Bone marrow (tissue), 2 donors: ENCODE data around the gene COL4A2.

Experiments
- DNase-seq, 2 donors: peaks; one replicate each; lab custom pipeline; 2025; lab: John Stamatoyannopoulos, UW

The COL4A2 gene

DNA sequence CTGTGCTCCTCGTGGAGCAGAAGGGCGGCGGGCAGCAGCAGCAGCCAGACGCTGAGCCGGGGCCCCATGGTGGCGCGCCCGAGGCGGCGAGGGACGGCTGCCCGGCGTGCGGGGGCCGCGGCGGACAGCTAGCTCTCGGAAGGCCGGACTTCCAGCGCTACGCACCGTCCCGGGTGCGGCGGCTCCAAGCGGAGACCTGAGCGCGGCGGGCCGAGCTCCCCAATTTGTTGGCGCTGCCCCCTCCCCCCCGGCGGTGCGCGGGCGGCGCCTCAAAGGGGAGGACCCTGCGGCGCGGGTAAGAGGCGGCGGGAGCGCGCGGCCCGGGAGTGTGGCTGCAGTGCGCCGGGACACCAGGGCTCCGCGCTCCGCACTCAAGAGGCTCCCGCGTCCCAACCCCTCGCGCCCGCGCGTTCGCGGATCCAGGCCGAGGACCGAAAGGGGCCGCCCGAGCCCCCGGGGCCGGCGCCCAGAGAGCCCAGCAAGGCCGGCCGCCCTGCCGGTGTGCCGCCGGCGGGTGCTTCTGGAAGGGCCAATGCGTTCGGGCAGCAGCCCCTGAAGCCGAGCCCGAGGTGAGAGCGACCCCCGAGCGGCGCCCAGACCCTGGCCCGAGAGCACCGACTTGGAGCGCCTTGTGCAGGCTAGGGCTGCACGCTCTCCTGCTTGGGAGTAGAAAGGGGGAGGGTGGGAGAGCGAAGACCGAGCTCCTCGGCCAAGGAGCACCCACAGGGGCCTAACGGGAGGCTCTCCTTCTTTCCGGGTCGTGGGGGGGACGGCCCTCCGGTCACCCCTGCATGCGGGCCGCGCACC, at the start of gene COL4A2, which contains the start of gene COL4A1:
TSS of gene COL4A2 (plus strand) at position 325 of the 807 bp plus-strand sequence. CDS start 620 bp downstream, outside the sequence.
TSS of gene COL4A1 (minus strand) at position 198 of the 807 bp plus-strand sequence. CDS start at position 68, 130 bp downstream.
- no peak for DNase-seq

DNA sequence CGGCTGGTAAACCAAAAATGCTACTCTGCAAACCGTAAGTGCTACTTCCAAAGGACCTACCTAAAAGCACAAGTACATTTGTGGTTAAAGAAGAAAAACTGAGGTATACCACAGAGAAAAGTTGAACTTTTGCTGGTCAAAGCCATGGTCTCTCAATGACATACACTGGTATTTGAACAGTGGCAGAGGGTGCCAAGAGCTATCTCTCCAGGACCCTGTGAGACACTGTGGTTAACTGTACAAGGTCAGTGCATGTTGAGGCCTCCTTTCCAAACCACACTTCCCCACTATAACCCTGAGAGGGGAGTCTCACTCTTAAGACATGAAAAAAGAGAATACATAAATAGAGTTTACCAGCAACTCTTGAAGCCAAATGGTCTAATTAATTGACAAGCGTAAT, 49.7 kb upstream of the COL4A2 start:
- DNase-seq = no peak

DNA sequence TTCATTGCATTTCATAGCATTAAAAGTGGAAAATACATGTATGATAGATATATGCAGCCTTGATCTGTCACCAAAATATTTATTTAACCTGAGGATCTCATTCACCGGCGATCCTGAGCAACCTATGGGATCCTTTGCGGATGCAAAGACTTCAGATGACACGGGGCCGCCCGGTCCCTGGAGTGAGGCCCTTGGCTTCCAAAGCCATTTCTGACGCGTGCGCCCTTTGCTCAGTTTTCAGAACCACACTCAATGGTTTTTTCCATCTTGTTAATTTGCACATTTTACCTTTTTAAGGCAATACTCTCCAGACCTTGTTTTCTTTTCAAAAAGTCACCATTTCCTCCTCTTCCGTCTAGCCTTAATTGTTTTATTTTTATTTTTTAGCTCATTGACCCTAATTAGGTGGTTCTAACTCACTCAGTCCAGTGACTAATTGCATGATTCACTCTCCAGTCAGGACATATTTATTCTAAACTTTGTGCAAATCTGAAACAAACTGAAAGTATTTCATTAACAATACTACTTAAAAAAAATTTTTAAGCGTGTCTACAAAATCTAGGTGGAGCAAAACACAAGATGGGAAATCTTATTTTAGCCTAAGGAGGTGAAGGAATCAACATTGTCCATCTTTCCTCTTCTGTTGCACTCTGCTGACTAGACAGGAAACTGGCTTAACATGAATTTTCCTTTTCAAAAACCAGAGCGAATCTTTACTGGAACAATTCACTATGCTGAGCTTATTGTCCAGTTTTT, 48.0 kb upstream of the COL4A2 start:
- no peak for DNase-seq

DNA sequence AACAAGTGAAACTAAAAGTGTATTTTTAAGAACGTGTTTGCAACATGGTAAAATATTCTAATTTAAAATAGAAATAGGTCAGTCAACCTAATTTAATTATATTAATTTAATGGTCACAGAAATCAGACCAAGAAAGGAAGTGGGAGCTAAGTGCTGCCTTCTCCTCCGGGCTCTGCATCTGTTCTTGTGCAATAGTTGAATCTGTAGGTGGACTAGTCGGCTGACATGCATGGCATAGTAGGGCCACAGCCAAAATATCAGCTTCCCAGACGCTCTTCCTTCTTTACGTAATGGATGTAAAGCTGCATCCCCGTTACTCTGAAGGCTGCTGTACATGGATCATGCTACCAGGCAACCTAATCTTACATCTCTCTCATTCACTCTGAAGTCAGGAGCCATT, 47.4 kb upstream of the COL4A2 start:
- no peak for DNase-seq

DNA sequence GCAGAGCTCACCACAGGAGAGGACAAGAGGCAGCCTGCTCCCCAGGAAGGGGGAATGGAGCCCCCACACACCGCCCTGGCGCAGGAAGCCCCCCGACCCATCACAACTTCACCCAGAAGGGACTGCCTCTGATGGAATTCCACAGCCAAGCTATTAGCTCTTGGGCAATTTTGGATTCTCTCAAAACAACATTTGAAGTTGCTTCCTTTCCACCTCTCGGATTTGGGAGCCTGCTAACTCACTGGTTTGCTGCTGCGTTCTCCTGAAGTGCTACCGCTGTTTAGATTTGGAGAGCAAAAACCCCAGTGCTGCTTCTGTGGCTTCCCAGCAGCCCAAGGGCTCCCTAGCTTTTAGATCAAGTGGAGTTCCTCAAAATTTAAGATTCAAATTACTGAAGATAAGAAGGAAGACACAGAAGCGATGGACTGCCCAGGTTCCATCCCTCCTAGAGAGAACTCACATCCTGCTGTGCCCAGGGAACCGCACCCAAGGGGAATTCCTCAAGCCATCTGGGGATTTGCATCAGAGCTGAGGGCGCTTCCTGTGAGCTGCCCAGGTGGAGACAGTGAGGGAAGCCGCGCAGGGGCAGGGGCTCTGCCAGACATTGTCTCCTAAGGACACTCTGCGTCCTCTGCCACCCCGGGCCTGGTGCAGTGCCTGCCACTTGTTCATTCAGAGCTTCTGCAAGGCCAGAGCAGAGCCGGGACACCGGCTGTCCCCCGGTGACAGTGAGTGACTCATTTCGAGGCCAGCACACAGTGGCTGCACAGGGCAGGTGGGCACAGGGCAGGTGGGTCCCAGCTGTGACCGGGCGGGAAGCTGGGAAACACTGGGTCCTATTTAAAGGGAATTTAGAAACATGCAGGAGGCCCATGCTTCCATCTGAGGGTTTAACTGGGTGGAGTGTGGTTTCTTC, 45.7 kb upstream of the COL4A2 start:
- DNase-seq = no peak

DNA sequence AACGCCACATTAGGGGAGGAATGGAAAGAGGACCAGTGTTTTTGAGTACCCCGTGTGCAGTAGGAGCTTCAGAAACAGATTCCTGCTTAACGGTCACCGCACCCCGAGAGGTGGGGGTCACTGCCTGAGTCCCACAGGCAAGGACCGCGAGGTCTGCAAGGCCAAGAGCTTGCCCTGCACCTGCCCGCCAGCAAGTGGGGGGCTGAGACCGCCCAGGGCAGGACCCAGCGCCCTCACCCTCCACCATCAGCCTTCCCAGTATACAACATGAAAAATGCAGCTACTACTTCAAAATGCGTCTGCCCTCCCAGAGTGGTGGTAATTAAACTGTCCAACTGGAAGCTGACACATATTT, 45.0 kb upstream of the COL4A2 start:
- no peak for DNase-seq

DNA sequence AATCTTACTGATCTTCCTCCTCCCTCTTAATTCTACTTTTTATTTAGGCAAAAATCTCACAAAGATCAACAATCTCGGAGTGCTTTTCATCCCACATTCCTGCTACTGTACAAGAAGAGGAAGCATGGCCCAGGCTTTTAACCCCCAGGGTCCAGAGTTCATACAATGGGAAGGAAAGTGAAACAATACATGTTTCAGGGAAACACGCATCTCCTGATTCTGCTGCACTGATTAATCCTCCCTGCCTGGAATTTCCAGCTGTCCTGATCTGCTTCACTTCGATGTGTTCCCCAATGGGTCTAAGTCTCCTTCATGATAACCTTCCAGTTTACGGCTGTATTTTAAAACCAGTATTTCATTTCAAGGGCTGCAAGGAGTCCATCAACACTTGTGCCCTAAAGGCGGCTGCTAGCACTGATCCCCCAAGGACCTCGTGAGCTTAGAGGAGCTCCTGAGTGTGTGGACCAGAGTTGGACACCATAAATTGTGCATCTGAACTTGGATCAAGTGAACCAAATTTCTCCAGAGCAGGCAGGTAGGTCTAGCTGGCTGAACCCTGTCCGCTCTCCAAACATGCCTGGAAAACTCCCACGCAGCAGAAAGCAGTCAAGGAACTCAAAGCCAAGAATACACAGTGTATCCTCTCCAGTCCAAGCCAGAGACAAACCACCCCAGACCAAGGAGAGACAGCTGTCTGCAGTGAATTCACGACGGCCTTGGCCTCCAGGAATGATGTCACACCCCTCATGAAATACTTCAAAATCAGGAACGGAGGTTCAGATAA, 44.4 kb upstream of the COL4A2 start:
- no peak for DNase-seq

DNA sequence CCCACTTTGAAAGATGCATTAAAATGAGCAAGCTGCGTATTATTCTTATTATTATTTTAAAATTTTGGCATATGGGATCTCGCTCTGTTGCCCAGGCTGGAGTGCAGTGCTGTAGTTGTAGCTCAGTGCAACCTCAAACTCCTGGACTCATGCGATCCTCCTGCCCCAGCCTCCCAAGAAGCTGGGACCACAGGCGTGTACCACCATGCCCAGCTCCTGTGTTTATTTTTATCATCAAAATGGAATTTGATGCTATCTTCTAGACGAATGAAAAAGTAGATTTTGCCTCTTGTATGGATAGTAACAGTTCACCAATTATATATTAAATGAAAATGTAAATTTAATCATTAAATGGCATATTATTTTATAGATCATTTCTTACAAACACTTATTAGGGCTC, 43.7 kb upstream of the COL4A2 start:
- DNase-seq = no peak

DNA sequence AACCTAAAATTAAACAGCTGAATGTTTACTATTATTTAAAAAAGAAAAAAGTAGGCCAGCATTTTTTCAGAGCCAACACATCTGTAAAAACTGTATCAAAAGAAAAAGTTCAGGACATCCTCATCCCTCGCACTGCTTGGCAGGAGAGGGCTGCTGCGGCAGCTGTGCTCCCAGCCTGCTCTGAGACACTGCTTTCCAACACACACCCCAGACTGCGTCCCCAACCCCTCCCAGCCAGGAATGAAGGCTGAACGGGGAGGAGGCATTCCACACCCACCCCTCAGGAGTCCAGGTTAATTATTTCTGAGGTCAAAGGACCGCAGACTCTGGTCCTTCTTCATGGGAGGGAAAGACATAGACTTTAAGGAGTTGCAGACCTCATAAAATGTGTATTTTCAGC, 43.2 kb upstream of the COL4A2 start:
- no peak for DNase-seq

DNA sequence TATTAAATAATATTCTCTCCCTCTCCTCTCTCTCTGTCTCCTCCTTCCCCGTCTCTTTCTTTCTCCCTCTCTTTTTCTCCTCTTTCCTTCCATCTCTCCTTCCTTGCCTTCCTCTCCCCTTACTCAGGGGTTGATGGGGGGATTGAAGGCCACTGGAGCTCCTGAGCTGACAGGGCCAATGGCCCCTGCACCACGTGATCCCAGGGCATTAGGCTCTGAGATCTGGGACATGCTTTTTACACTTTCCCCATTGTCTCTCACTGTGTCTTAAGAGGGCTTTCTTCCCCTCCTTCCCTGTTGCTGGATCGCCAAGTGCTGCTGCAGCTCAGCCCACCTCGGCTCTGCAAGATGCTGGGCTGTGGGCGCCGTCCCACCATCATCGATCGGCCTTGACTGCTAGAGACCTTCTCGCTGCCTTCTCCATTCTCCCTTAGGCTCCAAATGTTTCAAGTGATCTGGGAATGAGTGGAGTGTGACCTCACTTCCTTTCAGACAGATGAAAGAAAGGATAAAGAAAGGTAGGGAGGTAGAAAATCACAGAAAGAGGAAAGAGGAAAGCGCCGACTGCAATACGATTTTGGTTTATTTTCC, 42.3 kb upstream of the COL4A2 start:
- no peak for DNase-seq

DNA sequence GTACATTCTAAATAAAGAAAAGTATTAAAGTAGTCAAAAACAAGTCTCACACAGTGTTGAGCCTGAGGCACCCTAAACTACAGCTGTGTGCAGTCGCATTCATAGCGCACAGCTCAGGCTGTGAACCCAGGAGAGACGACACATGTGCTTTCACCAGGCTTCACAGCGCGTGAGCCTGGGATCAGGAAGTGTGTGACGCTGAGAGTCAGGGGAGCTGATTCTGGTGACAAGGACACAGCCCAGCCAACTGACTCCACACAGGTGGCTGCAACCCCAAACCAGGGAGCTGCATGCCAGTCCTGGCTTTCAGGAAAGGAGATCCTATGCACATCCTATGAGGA, 41.8 kb upstream of the COL4A2 start:
- no peak for DNase-seq

DNA sequence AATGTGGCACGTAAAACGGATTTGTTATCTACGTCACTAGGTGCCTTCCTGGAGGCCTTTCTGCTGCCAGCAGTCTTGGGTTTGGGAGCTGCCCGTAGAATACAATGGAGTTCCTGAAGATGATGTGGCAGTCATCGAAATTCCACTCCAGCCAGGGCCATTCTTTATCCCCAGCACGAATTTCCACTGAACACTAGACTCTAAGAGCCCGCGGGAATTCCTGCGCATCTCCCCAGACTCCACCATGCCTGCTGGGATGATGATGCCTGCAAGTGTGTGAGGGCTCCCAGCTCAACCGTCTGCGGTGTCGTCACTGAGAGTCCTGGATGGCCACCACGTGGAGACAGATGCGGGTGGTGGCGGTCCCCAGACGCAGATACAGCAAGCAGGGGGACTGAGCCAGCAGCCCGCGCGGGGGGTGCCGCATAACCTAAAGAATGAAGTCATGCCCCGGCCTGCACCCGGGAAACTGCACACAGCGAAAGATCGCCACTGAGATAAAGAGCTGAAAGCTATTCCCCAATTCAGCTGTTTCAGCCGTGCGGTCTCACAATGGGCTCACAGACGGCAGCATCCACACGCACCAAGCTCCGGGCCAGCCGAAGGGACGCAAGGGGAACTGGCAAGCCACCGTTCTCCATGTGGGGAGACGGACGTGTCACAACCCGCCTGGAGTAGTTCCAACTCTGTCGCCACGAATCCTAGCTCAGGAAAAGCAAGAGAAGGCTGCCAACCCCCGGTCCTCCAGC, 41.2 kb upstream of the COL4A2 start:
- no peak for DNase-seq

DNA sequence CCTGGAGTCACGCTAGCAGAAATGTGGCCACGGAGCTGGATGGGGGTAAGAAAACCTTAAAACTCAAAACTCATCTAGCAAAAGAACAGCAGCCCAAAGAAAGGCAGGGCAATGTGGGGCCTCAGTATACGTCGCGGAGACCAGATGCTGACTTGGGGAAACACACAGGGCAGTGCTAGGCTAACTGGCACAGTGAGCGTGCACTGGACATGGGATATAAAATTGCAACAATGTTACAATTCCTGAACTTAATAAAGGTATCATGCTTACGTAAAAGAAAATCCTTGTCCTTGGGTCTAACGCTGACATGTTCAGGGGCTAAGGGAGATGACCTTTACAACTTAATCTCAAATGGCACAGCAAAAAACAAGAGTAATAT, 40.7 kb upstream of the COL4A2 start:
- no peak for DNase-seq

DNA sequence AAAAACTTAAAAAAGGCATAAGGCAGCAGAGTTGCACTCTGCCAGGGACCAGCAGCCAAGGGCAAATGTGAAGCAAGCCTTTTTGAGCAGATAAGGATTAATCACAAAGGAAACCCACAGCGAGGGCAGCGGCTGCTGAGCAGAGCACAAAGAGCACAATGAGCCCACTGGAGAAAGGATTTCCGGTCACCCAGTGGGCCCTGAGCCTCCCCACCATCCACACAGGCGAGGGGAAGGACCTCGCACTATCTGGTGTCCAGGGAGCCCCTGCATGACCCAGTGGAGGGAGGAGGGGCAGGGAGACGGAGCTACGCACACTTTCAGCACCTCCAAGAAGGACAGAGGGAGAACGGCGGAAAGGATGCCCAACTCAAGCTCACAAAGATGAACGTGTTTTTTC, 40.1 kb upstream of the COL4A2 start:
- DNase-seq = no peak

DNA sequence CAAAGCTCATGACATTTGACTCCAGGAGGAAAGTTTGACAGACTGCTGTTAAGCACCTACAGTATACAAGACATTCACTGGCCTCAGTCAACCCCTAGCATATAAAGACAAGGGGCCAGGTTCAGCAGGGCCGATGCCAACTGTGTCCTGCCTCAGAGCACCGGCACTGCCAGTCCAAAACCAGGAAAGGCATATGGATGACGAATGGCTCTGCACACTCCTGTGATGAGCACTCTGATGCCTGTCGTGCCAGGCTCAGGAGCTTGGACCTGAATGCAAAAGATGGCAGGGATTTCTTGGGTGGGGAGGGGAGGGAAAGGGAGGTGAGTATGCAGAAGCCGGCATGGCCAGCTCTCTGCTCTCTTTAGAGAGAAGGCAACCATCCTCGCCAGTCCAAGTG, 39.0 kb upstream of the COL4A2 start:
- DNase-seq = no peak

DNA sequence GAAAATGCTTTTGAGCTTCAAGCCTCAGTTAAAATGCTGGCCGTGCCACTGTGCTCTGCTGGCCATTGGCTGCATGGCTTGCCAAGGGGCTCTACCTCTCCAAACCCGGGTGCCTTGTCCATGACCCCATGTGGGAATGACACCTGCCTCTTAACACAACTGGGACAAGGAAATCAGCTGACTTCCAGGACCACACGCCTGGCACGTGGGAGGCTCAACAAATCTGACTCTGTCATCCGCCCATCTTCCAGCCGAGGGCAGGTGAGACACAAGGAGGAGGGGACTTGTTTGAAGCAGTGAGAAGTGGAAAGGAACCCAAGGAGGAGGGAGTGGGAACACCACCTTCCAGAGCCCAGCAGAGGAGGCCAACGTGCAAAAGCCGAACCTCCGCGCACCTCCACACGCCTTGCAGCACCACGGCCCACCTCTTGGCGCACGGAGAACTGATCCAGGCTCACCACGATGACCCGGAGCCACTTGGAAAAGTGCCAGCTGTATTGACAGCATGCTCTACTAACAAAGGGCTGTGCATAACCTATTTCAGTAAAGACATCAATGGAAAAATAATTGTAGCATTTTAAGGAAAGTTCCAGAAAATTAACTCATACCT, 38.4 kb upstream of the COL4A2 start:
- no peak for DNase-seq

DNA sequence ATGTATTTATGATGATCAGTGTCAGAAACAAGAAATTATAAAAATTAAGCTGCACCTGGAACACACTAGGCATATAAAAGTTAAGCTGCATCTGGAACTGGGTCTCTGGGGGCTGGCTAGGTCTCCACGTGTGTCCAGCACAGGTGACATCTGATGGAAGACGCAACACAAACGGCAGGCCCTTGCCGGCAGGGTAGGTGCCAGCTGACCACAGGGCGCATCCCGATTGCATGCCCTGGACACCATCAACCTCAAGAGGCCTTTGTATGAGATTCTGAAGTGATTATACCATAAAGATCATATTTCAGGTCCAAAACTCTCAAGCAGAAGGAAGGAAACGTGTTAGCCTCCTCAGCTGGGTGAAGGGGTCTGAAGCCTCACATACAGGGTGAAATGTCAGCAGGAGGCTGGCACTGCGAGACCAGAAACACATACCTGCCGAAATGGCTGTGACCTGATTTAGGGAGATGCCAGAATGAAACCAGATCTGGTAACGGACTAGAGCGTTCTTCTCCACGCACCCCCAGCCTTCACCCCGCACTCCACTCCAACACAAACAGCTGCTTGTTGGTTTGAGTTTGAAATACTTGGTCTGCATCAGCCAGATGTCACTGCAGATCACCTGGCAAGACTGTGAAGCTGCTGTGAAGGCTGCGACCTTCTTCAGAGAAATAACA, 37.4 kb upstream of the COL4A2 start:
- no peak for DNase-seq

DNA sequence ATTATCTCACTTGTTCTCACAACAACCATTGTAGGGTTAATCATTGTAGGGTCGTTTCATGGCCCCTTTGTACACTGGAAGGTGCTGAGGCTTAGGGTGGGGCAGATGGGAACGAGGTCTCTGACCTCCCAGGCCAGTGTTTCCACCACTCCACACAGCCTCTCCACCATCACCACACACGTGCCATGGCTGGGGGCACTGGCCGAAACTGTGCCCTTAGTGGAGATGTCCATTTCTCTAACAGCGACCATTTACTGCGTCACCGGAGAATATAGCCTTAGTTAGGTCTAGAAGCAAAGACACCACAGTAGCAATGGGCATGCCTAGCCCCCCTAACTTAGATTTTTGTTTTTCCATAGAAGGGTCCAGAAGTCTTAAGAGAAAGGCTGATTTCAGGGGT, 36.6 kb upstream of the COL4A2 start:
- DNase-seq = no peak

DNA sequence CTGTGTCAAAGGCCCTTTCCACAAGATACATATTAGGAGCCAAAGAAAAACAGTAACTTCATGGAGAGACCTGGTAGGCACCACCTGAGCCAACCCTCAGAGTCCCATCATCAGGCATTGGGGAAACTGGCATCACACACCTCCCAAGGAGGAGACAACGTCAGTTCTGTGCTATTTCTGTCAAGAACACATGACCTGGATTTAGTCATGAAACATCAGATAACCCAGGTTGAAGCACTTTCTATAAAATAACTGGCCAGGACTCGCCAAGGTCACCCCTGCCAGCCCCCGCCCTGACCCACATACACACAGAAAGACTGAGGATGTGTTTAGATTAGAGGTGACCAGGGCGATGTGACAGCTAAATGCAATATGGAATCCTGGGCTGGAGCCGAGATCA, 35.8 kb upstream of the COL4A2 start:
- no peak for DNase-seq

DNA sequence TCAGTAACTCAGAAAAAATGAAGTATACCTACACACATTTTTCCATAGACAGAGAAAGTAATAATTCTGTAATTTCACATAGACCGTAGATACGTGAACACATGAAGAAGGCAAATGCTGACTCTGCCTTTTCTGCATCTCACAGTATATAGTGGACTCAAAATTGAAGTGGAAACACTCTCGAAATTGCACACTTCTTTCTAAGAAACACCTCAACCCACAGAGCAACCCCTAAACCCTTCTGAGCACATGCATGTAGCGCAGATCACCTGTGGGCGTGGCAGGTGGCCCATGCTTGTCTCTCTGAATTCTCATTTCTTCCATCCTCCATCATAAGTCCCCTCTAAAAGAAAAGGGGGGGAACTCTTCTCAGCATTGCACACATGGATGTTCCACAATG, 34.9 kb upstream of the COL4A2 start:
- DNase-seq = no peak
